HPDE6-E6E7 (cell line): ENCODE data around the gene ANKRD31.
"Not testable (repeated sequence)": the region's sequence is repeated elsewhere in the genome, so short reads cannot be mapped to it uniquely, and the experiment has no call there.

Source experiments
- DNase-seq: peaks from one replicate; pipeline ENCODE4 v3.0.0; 2011; ENCODE audit warnings: missing footprints; ENCODE audit errors: extremely low spot score

The ANKRD31 gene

GRCh38 chr5:75236322-75237316 is at the start of gene ANKRD31:
Gene ANKRD31, minus strand, starts transcription at chr5:75236878. Its CDS starts 192 bp downstream, at chr5:75236686.
- peak; percentile 74 for DNase-seq

GRCh38 chr5:75286211-75286773 is 49.6 kb upstream of the ANKRD31 start:
- no peak for DNase-seq

GRCh38 chr5:75282581-75282980 is 45.9 kb upstream of the ANKRD31 start:
- DNase-seq: no peak

- DNase-seq: no peak
Observed at GRCh38 chr5:75281716-75282465, 45.2 kb upstream of the ANKRD31 start.

GRCh38 chr5:75279321-75279720 is 42.6 kb upstream of the ANKRD31 start:
- DNase-seq: no peak

- no peak for DNase-seq
Observed at GRCh38 chr5:75277463-75277862, 40.8 kb upstream of the ANKRD31 start.

- DNase-seq: no peak
Observed at GRCh38 chr5:75275756-75276155, 39.1 kb upstream of the ANKRD31 start.

- no peak for DNase-seq
Observed at GRCh38 chr5:75275147-75275546, 38.5 kb upstream of the ANKRD31 start.

GRCh38 chr5:75274486-75274885 is 37.8 kb upstream of the ANKRD31 start:
- DNase-seq: no peak

GRCh38 chr5:75270605-75271004 is 33.9 kb upstream of the ANKRD31 start:
- DNase-seq: not testable (repeated sequence)

- no peak for DNase-seq
Observed at GRCh38 chr5:75265731-75266130, 29.1 kb upstream of the ANKRD31 start.

GRCh38 chr5:75262271-75262670 is 25.6 kb upstream of the ANKRD31 start:
- no peak for DNase-seq

GRCh38 chr5:75260708-75261107 is 24.0 kb upstream of the ANKRD31 start:
- no peak for DNase-seq

GRCh38 chr5:75250452-75250851 is 13.8 kb upstream of the ANKRD31 start:
- not testable (repeated sequence) for DNase-seq

- DNase-seq: no peak
Observed at GRCh38 chr5:75245023-75245422, 8.3 kb upstream of the ANKRD31 start.

- no peak for DNase-seq
Observed at GRCh38 chr5:75243510-75243909, 6.8 kb upstream of the ANKRD31 start.

- DNase-seq: peak; percentile 74
Observed at GRCh38 chr5:75243100-75243499, 6.4 kb upstream of the ANKRD31 start.

GRCh38 chr5:75242067-75242466 is 5.4 kb upstream of the ANKRD31 start:
- DNase-seq: no peak

GRCh38 chr5:75239681-75240080 is 3.0 kb upstream of the ANKRD31 start:
- DNase-seq: peak; percentile 54

GRCh38 chr5:75235711-75236110 is 967 bp downstream of the ANKRD31 start:
- DNase-seq: no peak

- no peak for DNase-seq
Observed at GRCh38 chr5:75234251-75234650, 2.4 kb downstream of the ANKRD31 start.

- no peak for DNase-seq
Observed at GRCh38 chr5:75226916-75227315, 9.8 kb downstream of the ANKRD31 start.
